Caco-2 (cell line): ENCODE measurements around the gene DUOX1. TPM values are rescaled to one million over a fixed set of nuclear protein-coding genes. Genes with fewer than 3 reads are reported as not detected.

Source experiments
- BruUV-seq: library from RNA; stranded (reverse); fragments of 400-500 nt; replicated peaks from 2 replicates; lab custom pipeline; 2021; lab: Mats Ljungman, UMichigan
- CTCF ChIA-PET: fragments of 300-600 bp; sonication (Branson Sonifier 250); formaldehyde crosslinking; loops from one replicate; lab custom pipeline; 2022; ENCODE audit warnings: antibody characterized with exemption; lab: Charles Lee
- POLR2A ChIA-PET: fragments of 300-600 bp; sonication (Branson Sonifier 250); formaldehyde crosslinking; loops from one replicate; lab custom pipeline; 2022; ENCODE audit warnings: antibody characterized with exemption; lab: Charles Lee
- DNase-seq, 2 experiments: peaks; one replicate each; pipeline versions ENCODE4 v3.0.0 to v3.0.0-alpha.2; 2020 to 2022
- H3K27me3 ChIP-seq: replicated peaks from 2 replicates; pipeline ENCODE4 v1.6.0; 2011; ENCODE audit warnings: low read length; ENCODE audit not compliant: control insufficient read depth, insufficient read depth
- H3K36me3 ChIP-seq: 2 replicates; pipeline ENCODE4 v1.5.1; 2011; ENCODE audit warnings: low read length; ENCODE audit not compliant: control insufficient read depth, insufficient read depth
- H3K4me1 ChIP-seq: fragments of 250-450 bp; sonication (Bioruptor Pico); 2 replicates; pipeline ENCODE4 v1.5.1; 2020; ENCODE audit warnings: mild to moderate bottlenecking
- H3K4me3 ChIP-seq: 2 replicates; pipeline ENCODE4 v1.5.1; 2011; ENCODE audit warnings: low read depth, mild to moderate bottlenecking, control low read depth, low read length
- H3K9me3 ChIP-seq: fragments of 250-450 bp; sonication (Bioruptor Pico); 2 replicates; pipeline ENCODE4 v1.5.1; 2020; ENCODE audit warnings: mild to moderate bottlenecking, moderate library complexity
- H3K27ac Mint-ChIP-seq: one replicate; pipeline ENCODE4 v1.8.0; 2022; ENCODE audit warnings: mixed read lengths; ENCODE audit not compliant: unreplicated experiment
- H3K27me3 Mint-ChIP-seq: one replicate; pipeline ENCODE4 v1.8.0; 2022; ENCODE audit warnings: mixed read lengths; ENCODE audit not compliant: insufficient read depth, unreplicated experiment
- H3K36me3 Mint-ChIP-seq: one replicate; pipeline ENCODE4 v1.8.0; 2022; ENCODE audit warnings: mild to moderate bottlenecking, mixed read lengths; ENCODE audit not compliant: insufficient read depth, unreplicated experiment
- H3K4me1 Mint-ChIP-seq: one replicate; pipeline ENCODE4 v1.8.0; 2022; ENCODE audit warnings: low read depth, mixed read lengths; ENCODE audit not compliant: unreplicated experiment
- H3K4me3 Mint-ChIP-seq: one replicate; pipeline ENCODE4 v1.8.0; 2022; ENCODE audit warnings: mild to moderate bottlenecking, moderate library complexity, mixed read lengths; ENCODE audit not compliant: unreplicated experiment
- H3K9me3 Mint-ChIP-seq: one replicate; pipeline ENCODE4 v1.8.0; 2022; ENCODE audit warnings: mixed read lengths; ENCODE audit not compliant: unreplicated experiment
- intact Hi-C: fragments of 100-400 bp; cut with micrococcal nuclease; formaldehyde crosslinking; loops from one replicate; pipeline ENCODE4 v1.10.0; 2022; ENCODE audit not compliant: unreplicated experiment
- total RNA-seq: library from RNA; stranded (reverse); gene quantifications from 2 replicates; pipeline ENCODE4 v1.2.3, GENCODE V29; 2022
- TF ChIP-seq, protein P1 (sequence below), 2 experiments: fragments of 200-600 bp in 1 of 2; IDR thresholded peaks; 1 replicate in 1 of 2; 2 replicates in 1 of 2; pipeline versions ENCODE4 v1.5.1 to v1.8.0; 2011 to 2022; ENCODE audit warnings: antibody characterized with exemption in 1 of 2, control low read depth in 1 of 2, inconsistent platforms in 1 of 2, low read depth in 1 of 2, low read length in 1 of 2, mild to moderate bottlenecking in 1 of 2, moderate library complexity in 1 of 2; ENCODE audit not compliant: insufficient read depth in 1 of 2, severe bottlenecking in 1 of 2, unreplicated experiment in 1 of 2

The DUOX1 gene
- total RNA-seq, 1 experiment from 2014 or later: 0.14 TPM

DNA sequence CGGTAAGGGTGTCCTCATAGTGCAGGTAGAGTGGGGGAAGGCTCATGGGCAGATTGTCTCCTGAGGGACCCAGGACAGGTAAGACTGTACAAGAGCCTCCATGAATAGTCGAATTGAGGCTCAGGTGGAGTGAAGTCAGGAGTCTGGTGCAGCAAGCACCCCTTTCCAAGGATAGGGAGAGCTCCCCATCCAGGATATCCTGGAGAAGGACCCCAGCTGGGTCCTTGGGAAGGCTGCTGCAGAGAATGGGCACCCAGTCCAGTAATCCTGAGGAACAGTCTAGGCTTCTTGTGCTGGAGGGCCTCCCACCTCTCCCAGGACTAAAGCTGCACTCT lies 15.1 kb upstream of the DUOX1 start:
- Mint-ChIP-seq H3K9me3 (no peaks in the 10 kb centered on the region), H3K27me3 (peaks cover 4% of the 10 kb centered on the region), H3K27ac (no peak overlapping the region), H3K36me3 (peaks cover 11% of the 10 kb centered on the region), H3K4me1 (peaks cover 17% of the 10 kb centered on the region), H3K4me3 (peak overlapping the region; percentile 77)
- ChIA-PET POLR2A (interaction anchor here (0.5 kb wide), 1 partner anchor 23 kb away, joined by 3 read pairs; no protein-coding TSS in a partner anchor), CTCF (interaction anchor here (1.5 kb wide), 1 partner anchor 9 kb away, joined by 4 read pairs; no protein-coding TSS in a partner anchor)
- Histone ChIP-seq H3K4me1 (peaks cover 4% of the 10 kb centered on the region; the same call in 1 of the 2 replicates), H3K9me3 (no peaks in the 10 kb centered on the region), H3K36me3 (no peaks in the 10 kb centered on the region), H3K27me3 (no peaks in the 10 kb centered on the region), H3K4me3 (no peak overlapping the region)
- intact Hi-C loops: loop anchor here (1.0 kb wide), 1 partner anchor 73 kb away; no protein-coding TSS in a partner anchor
- DNase-seq: no peak
- TF ChIP-seq, protein P1, sequence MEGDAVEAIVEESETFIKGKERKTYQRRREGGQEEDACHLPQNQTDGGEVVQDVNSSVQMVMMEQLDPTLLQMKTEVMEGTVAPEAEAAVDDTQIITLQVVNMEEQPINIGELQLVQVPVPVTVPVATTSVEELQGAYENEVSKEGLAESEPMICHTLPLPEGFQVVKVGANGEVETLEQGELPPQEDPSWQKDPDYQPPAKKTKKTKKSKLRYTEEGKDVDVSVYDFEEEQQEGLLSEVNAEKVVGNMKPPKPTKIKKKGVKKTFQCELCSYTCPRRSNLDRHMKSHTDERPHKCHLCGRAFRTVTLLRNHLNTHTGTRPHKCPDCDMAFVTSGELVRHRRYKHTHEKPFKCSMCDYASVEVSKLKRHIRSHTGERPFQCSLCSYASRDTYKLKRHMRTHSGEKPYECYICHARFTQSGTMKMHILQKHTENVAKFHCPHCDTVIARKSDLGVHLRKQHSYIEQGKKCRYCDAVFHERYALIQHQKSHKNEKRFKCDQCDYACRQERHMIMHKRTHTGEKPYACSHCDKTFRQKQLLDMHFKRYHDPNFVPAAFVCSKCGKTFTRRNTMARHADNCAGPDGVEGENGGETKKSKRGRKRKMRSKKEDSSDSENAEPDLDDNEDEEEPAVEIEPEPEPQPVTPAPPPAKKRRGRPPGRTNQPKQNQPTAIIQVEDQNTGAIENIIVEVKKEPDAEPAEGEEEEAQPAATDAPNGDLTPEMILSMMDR (IDR thresholded peaks at IDR 0.05; ENCODE audit: insufficient read depth in 1 of 2, low read depth in 1 of 2, low read length in 1 of 2, severe bottlenecking in 1 of 2, unreplicated experiment in 1 of 2): no peak
- no TSS peak for BruUV-seq

DNA sequence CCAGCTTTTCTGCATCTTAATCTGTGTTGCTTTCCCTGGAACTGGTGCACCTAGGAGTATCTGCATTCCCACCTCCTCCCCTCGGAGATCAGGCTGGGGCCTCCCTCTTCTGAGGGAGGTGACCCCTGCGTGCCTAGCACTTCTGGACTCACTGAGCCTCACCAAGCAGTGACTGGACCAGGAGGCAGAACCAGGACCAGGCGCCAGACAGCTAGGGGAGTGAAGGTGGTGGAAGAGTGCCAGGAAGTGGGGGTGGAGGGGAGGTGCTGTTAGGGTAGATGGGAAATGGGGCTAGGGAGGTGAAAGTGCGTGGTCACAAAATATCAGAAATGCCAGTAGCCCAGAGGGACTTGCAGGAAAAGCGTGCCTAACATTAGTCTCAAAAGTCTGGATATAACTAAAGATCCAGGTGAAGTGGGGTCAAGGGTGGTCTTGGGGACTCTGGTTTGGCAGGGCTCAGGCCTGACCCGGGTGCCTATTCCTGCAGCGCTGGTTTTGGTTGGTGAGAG lies 14.4 kb upstream of the DUOX1 start:
- Histone ChIP-seq H3K4me3 (no peak overlapping the region), H3K27me3 (no peaks in the 10 kb centered on the region), H3K4me1 (peaks cover 4% of the 10 kb centered on the region; the same call in 1 of the 2 replicates), H3K9me3 (no peaks in the 10 kb centered on the region), H3K36me3 (no peaks in the 10 kb centered on the region)
- no peak for DNase-seq
- intact Hi-C loops: no loop called here
- POLR2A ChIA-PET: interaction anchor here (0.5 kb wide), 1 partner anchor 23 kb away, joined by 3 read pairs; no protein-coding TSS in a partner anchor
- Mint-ChIP-seq H3K4me1 (peaks cover 17% of the 10 kb centered on the region), H3K4me3 (no peak overlapping the region), H3K27me3 (peaks cover 4% of the 10 kb centered on the region), H3K27ac (no peak overlapping the region), H3K9me3 (no peaks in the 10 kb centered on the region), H3K36me3 (peaks cover 11% of the 10 kb centered on the region)
- TF ChIP-seq, protein P1 (IDR thresholded peaks at IDR 0.05; ENCODE audit: insufficient read depth in 1 of 2, low read depth in 1 of 2, low read length in 1 of 2, severe bottlenecking in 1 of 2, unreplicated experiment in 1 of 2): no peak
- BruUV-seq: no TSS peak
- CTCF ChIA-PET: interaction anchor here (1.5 kb wide), 1 partner anchor 8 kb away, joined by 4 read pairs; no protein-coding TSS in a partner anchor

DNA sequence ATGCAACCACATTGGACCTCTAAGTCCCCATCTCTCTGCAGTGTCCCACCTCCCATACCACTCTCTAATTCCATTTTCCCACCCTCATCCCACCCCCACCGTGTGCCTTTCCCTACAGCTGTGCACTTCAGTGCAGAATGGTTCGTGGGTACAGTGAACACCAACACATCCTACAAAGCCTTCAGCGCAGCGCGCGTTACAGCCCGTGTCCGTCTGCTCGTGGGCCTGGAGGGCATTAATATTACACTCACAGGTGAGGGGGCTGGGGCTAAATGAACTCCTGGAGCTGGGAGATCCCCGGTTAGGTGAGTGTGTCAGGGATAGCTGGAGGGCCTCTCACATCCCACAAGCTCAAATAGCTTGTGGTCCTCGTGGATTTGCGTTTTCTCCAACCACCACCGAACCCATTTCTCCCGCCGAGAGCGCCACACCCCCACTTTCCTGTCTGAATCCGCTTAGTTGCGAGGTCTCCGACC lies 13.8 kb upstream of the DUOX1 start:
- H3K27me3 Mint-ChIP-seq: peaks cover 4% of the 10 kb centered on the region
- no peaks in the 10 kb centered on the region for H3K27me3 ChIP-seq
- no peaks in the 10 kb centered on the region for H3K9me3 ChIP-seq
- no peak overlapping the region for H3K27ac Mint-ChIP-seq
- no peak overlapping the region for H3K4me3 ChIP-seq
- no peak overlapping the region for H3K4me3 Mint-ChIP-seq
- peaks cover 11% of the 10 kb centered on the region for H3K36me3 Mint-ChIP-seq
- peaks cover 17% of the 10 kb centered on the region for H3K4me1 Mint-ChIP-seq
- POLR2A ChIA-PET: no interaction called here
- H3K36me3 ChIP-seq: no peaks in the 10 kb centered on the region
- DNase-seq: no peak
- H3K9me3 Mint-ChIP-seq: no peaks in the 10 kb centered on the region
- H3K4me1 ChIP-seq: peaks cover 4% of the 10 kb centered on the region; the same call in 1 of the 2 replicates
- intact Hi-C loops: no loop called here
- CTCF ChIA-PET: no interaction called here
- TF ChIP-seq, protein P1 (IDR thresholded peaks at IDR 0.05; ENCODE audit: insufficient read depth in 1 of 2, low read depth in 1 of 2, low read length in 1 of 2, severe bottlenecking in 1 of 2, unreplicated experiment in 1 of 2): no peak
- no TSS peak for BruUV-seq
